Calu3 (cell line): ENCODE measurements around the gene PLCB3. TPM values are rescaled to one million over a fixed set of nuclear protein-coding genes. Genes with fewer than 3 reads are reported as not detected.

Source experiments
- BruUV-seq: library from RNA; stranded (reverse); fragments of 400-500 nt; replicated peaks from 2 replicates; lab custom pipeline; 2021; lab: Mats Ljungman, UMichigan
- CTCF ChIA-PET: fragments of 300-600 bp; sonication (Branson Sonifier 250); formaldehyde crosslinking; loops from one replicate; lab custom pipeline; 2022; ENCODE audit warnings: antibody characterized with exemption; lab: Charles Lee
- DNase-seq: peaks from one replicate; pipeline ENCODE4 v3.0.0; 2022
- H3K27ac Mint-ChIP-seq: one replicate; pipeline ENCODE4 v1.8.0; 2022; ENCODE audit warnings: mixed read lengths; ENCODE audit not compliant: unreplicated experiment
- H3K27me3 Mint-ChIP-seq: one replicate; pipeline ENCODE4 v1.8.0; 2022; ENCODE audit warnings: mixed read lengths; ENCODE audit not compliant: unreplicated experiment
- H3K36me3 Mint-ChIP-seq: one replicate; pipeline ENCODE4 v1.8.0; 2022; ENCODE audit warnings: mild to moderate bottlenecking, moderate library complexity, mixed read lengths; ENCODE audit not compliant: insufficient read depth, unreplicated experiment
- H3K4me1 Mint-ChIP-seq: one replicate; pipeline ENCODE4 v1.8.0; 2022; ENCODE audit warnings: mild to moderate bottlenecking, low read depth, mixed read lengths; ENCODE audit not compliant: unreplicated experiment
- H3K4me3 Mint-ChIP-seq: one replicate; pipeline ENCODE4 v1.8.0; 2022; ENCODE audit warnings: mild to moderate bottlenecking, low read depth, moderate library complexity, mixed read lengths; ENCODE audit not compliant: unreplicated experiment
- H3K9me3 Mint-ChIP-seq: one replicate; pipeline ENCODE4 v1.8.0; 2022; ENCODE audit warnings: low read depth, mixed read lengths; ENCODE audit not compliant: unreplicated experiment
- CTCF ChIP-seq: fragments of 200-600 bp; IDR thresholded peaks from one replicate; pipeline ENCODE4 v1.8.0; 2022; ENCODE audit warnings: antibody characterized with exemption; ENCODE audit not compliant: unreplicated experiment
- intact Hi-C: fragments of 100-400 bp; cut with micrococcal nuclease; formaldehyde crosslinking; loops from one replicate; pipeline ENCODE4 v1.10.0; 2022; ENCODE audit not compliant: unreplicated experiment
- total RNA-seq: library from RNA; stranded (reverse); gene quantifications from 2 replicates; pipeline ENCODE4 v1.2.3, GENCODE V29; 2022

Gene PLCB3
- total RNA-seq, 1 experiment from 2014 or later = 39.5 TPM

DNA sequence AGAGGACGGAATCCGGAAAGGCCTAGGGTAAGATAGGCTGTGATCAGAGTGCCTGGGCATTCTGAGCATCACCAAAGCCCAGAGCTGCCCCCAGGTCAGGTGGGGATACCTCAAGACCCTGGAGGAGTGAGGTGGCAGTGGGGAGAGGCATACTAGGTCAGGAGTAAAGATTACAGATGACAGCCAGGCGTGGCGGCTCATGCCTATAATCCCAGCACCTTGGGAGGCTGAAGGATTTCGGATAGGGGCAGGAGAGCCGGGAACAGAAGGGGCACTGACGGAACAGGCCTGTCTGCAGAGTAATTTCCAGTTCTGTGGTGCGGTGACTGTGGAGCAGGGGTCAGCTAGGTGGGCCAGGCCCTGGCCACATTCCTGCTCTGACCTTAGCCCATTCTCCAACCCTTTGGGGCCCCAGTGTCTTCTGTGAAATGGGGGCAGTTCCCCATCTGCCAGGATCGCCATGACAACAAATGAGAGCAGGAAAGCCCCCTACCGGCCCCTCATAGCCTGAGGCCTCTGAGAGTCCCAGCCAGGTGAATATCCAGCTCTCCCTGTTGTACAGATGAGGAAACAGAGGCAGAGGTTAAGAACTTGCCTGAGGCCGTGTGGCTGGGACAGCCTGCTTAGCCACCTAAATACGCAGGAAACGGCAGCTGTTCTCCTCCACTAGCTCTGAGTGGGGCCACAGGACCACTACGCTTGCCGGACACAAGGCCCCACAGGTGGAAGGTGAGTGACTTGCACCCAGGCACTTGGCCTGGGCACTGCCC, 23.9 kb downstream of the PLCB3 start:
- DNase-seq = no peak
- Mint-ChIP-seq H3K27ac (no peak overlapping the region), H3K4me1 (no peaks in the 10 kb centered on the region), H3K36me3 (peaks cover 28% of the 10 kb centered on the region), H3K27me3 (no peaks in the 10 kb centered on the region), H3K4me3 (no peak overlapping the region), H3K9me3 (no peaks in the 10 kb centered on the region)
- no peak for TF ChIP-seq CTCF
- intact Hi-C loops = no loop called here
- CTCF ChIA-PET = interaction anchor here (0.7 kb wide), 2 partner anchors 183 to 1123 kb away, joined by 10 to 12 read pairs; no protein-coding TSS in a partner anchor
- BruUV-seq = no TSS peak

DNA sequence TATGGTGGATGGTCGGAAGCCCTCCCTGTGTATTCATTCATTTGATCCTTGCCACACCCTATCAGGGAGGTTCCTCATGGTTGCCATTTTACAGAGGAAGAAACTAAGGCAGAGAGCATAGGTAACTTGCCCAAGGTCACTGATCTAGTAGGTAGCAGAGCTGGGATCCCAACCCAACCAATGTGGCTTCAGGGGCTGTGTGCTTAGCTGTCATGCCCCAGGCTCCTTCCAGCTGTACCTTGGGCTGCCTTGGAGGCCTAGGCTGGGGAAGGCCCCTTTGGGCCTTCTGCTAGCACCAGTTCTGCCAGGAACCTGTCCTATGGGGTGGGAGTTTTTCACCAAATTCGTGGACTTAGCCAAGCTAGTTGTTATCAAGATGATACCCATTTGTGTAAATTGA, 24.5 kb downstream of the PLCB3 start:
- no peaks in the 10 kb centered on the region for H3K9me3 Mint-ChIP-seq
- H3K4me3 Mint-ChIP-seq = no peak overlapping the region
- no peak for TF ChIP-seq CTCF
- H3K4me1 Mint-ChIP-seq = no peaks in the 10 kb centered on the region
- H3K36me3 Mint-ChIP-seq = peaks cover 21% of the 10 kb centered on the region
- no peaks in the 10 kb centered on the region for H3K27me3 Mint-ChIP-seq
- intact Hi-C loops = no loop called here
- no peak overlapping the region for H3K27ac Mint-ChIP-seq
- CTCF ChIA-PET = no interaction called here
- BruUV-seq = no TSS peak
- DNase-seq = no peak

DNA sequence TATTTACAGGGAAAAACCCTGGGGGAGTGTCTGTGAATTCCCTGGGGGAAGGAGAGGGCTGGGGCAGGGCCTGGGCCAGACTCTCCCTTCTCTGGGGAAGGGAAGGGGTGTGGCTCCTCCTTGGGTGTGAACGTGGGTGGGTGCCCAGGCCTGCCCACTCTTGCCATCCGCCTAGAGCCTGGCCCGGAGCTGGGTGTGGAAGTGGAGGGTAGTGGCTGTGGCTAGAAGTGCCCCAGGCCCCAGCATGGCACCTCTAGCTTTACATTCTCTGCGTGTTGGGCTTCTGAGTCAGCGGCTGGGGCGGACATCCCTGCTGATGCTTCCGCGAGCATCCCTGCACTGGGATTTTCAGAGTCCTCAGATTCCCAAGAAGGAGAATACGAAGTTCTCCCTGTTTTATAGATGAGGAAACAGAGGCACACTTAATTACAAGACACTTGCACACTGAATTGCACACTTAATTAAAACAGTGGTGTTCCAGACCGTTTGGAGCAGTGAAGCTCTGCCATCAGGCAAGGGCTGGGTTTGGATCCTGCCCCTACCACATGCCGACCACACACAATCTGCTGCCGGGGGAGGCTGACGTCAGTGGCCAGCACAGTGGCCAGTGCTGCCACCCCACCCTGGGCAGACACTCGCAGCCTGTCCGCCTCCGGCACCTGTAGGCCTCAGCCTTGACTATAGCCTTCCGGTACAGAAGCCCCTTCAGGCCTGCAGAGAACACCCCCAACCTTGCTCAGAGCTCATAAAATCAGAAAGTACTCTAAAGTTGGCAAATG, 25.5 kb downstream of the PLCB3 start:
- intact Hi-C loops = no loop called here
- CTCF ChIA-PET = interaction anchor here (0.6 kb wide), 1 partner anchor 24 kb away, joined by 6 read pairs; no protein-coding TSS in a partner anchor
- Mint-ChIP-seq H3K4me1 (peaks cover 8% of the 10 kb centered on the region), H3K27ac (no peak overlapping the region), H3K36me3 (peaks cover 19% of the 10 kb centered on the region), H3K4me3 (no peak overlapping the region), H3K27me3 (no peaks in the 10 kb centered on the region), H3K9me3 (no peaks in the 10 kb centered on the region)
- BruUV-seq = no TSS peak
- no peak for DNase-seq
- TF ChIP-seq CTCF = no peak

GRCh38 chr11:64278576-64279190, 27.4 kb downstream of the PLCB3 start:
- no TSS peak for BruUV-seq
- H3K4me3 Mint-ChIP-seq = no peak overlapping the region
- intact Hi-C loops = no loop called here
- no peak overlapping the region for H3K27ac Mint-ChIP-seq
- no peak for TF ChIP-seq CTCF
- DNase-seq = no peak
- H3K27me3 Mint-ChIP-seq = no peaks in the 10 kb centered on the region
- H3K9me3 Mint-ChIP-seq = no peaks in the 10 kb centered on the region
- peaks cover 12% of the 10 kb centered on the region for H3K4me1 Mint-ChIP-seq
- peaks cover 26% of the 10 kb centered on the region for H3K36me3 Mint-ChIP-seq
- CTCF ChIA-PET = no interaction called here
